Activated T-cell treated with anti-CD3 and anti-CD28 coated beads, Interleukin-2, amount 50 U/mL, for 1 hour (primary cell): Measurements from ENCODE around the gene C6orf163.
"Not testable (repeated sequence)": the region's sequence is repeated elsewhere in the genome, so short reads cannot be mapped to it uniquely, and the experiment has no call there.

Experiments
- DNase-seq: peaks from one replicate; pipeline ENCODE4 v3.0.0-alpha.2; 2020

C6orf163 gene

GRCh38 chr6:87344731-87345130, at the start of gene C6orf163:
C6orf163 (plus strand) TSS chr6:87344813; CDS start chr6:87345100, 287 bp downstream.
- no peak for DNase-seq

- DNase-seq = no peak
These were observed 47.5 kb upstream of the C6orf163 start for GRCh38 chr6:87297119-87297518.

GRCh38 chr6:87301277-87301676, 43.3 kb upstream of the C6orf163 start:
- not testable (repeated sequence) for DNase-seq

- DNase-seq = no peak
These were observed 35.6 kb upstream of the C6orf163 start for GRCh38 chr6:87308970-87309369.

GRCh38 chr6:87312860-87313259, 31.8 kb upstream of the C6orf163 start:
- no peak for DNase-seq

- no peak for DNase-seq
These were observed 29.5 kb upstream of the C6orf163 start for GRCh38 chr6:87315071-87315470.

GRCh38 chr6:87319271-87319987, 25.2 kb upstream of the C6orf163 start:
- DNase-seq = no peak

GRCh38 chr6:87322304-87323212, 22.1 kb upstream of the C6orf163 start, which contains the start of gene SMIM8:
SMIM8 (plus strand) TSS chr6:87322588; CDS start chr6:87337032, 14,444 bp downstream.
- peak; percentile 85 for DNase-seq

- not testable (repeated sequence) for DNase-seq
These were observed 20.7 kb upstream of the C6orf163 start for GRCh38 chr6:87323880-87324279.

- DNase-seq = no peak
These were observed 13.7 kb upstream of the C6orf163 start for GRCh38 chr6:87330961-87331360.

GRCh38 chr6:87333033-87333432, 11.6 kb upstream of the C6orf163 start:
- no peak for DNase-seq

GRCh38 chr6:87333591-87334181, 10.9 kb upstream of the C6orf163 start:
- no peak for DNase-seq

GRCh38 chr6:87334683-87335082, 9.9 kb upstream of the C6orf163 start:
- DNase-seq = no peak

- DNase-seq = no peak
These were observed 8.2 kb upstream of the C6orf163 start for GRCh38 chr6:87336367-87336766.

- DNase-seq = no peak
These were observed 4.4 kb upstream of the C6orf163 start for GRCh38 chr6:87340230-87340629.

GRCh38 chr6:87341158-87341557, 3.5 kb upstream of the C6orf163 start:
- no peak for DNase-seq

- no peak for DNase-seq
These were observed 2.7 kb upstream of the C6orf163 start for GRCh38 chr6:87341899-87342298.

- DNase-seq = no peak
These were observed 1.8 kb upstream of the C6orf163 start for GRCh38 chr6:87342829-87343228.

- no peak for DNase-seq
These were observed 2.1 kb downstream of the C6orf163 start for GRCh38 chr6:87346700-87347099.

GRCh38 chr6:87349896-87350295, 5.3 kb downstream of the C6orf163 start:
- DNase-seq = no peak

- DNase-seq = no peak
These were observed 5.9 kb downstream of the C6orf163 start for GRCh38 chr6:87350516-87350915.

- DNase-seq = no peak
These were observed 7.0 kb downstream of the C6orf163 start for GRCh38 chr6:87351583-87351982.

- DNase-seq = no peak
These were observed 11.6 kb downstream of the C6orf163 start for GRCh38 chr6:87356181-87356580.
